HepG2 (cell line): ENCODE measurements around the gene TUBA8.
A peak's percentile ranks its signal among the peaks of the same experiment; 100 is the strongest.

Source experiments
- ATF3 ChIP-seq: sonication (generic); formaldehyde crosslinking; IDR thresholded peaks from 2 replicates; pipeline ENCODE4 v1.4.0; 2020; ENCODE audit warnings: missing genetic modification reagents
- CTCF ChIP-seq: sonication (generic); formaldehyde crosslinking; IDR thresholded peaks from 2 replicates; pipeline ENCODE4 v1.5.0; 2020; ENCODE audit warnings: mild to moderate bottlenecking, missing genetic modification reagents, moderate library complexity
- EZH2 ChIP-seq: conservative IDR thresholded peaks from 2 replicates; pipeline ENCODE4 v1.6.1; 2012; ENCODE audit warnings: mild to moderate bottlenecking, low read depth, low read length, moderate library complexity
- HOXA7 ChIP-seq: sonication (generic); formaldehyde crosslinking; IDR thresholded peaks from 2 replicates; pipeline ENCODE4 v1.8.1; 2022; ENCODE audit warnings: mild to moderate bottlenecking, missing genetic modification reagents, moderate library complexity
- PATZ1 ChIP-seq: sonication (generic); formaldehyde crosslinking; IDR thresholded peaks from 2 replicates; pipeline ENCODE4 v1.4.0; 2020; ENCODE audit warnings: missing genetic modification reagents
- U2AF1 ChIP-seq: fragments of 200-400 bp; formaldehyde crosslinking; optimal IDR thresholded peaks from 2 replicates; pipeline ENCODE3; 2017; ENCODE audit warnings: mild to moderate bottlenecking, low read depth, low read length
- YY1 ChIP-seq: IDR thresholded peaks from 2 replicates; pipeline ENCODE4 v1.6.1; 2011; ENCODE audit warnings: low read length, low read depth, moderate library complexity, mild to moderate bottlenecking; ENCODE audit not compliant: insufficient read depth, insufficient replicate concordance
- ZKSCAN5 ChIP-seq: sonication (generic); formaldehyde crosslinking; IDR thresholded peaks from 2 replicates; pipeline ENCODE4 v1.5.1; 2020; ENCODE audit warnings: mild to moderate bottlenecking, missing genetic modification reagents

- TF ChIP-seq YY1, result peak; percentile 39
- TF ChIP-seq HOXA7 (CRISPR knock-in tag), result no peak
- no peak for TF ChIP-seq ZKSCAN5 (CRISPR knock-in tag)
- TF ChIP-seq ATF3 (CRISPR knock-in tag), result peak; percentile 34; the same call in 1 of the 2 replicates
- TF ChIP-seq EZH2, result no peak
- TF ChIP-seq U2AF1, result peak; percentile 44
- TF ChIP-seq PATZ1, result peak; percentile 91
- peak; percentile 43 for TF ChIP-seq CTCF
Observed at GRCh38 chr22:18091916-18092526, 18.6 kb upstream of the TUBA8 start.
